A549 (cell line): ENCODE measurements around the gene STRN3.

Source experiments
- ESRRA ChIP-seq: fragments of 150-350 bp; IDR thresholded peaks from 2 replicates; pipeline ENCODE4 v1.6.1; 2014; ENCODE audit warnings: mild to moderate bottlenecking, low read length, borderline replicate concordance
- HMGXB4 ChIP-seq: fragments of 250-450 bp; sonication (Bioruptor Pico); IDR thresholded peaks from 2 replicates; pipeline ENCODE4 v1.5.0; 2021; ENCODE audit warnings: mild to moderate bottlenecking, moderate library complexity, borderline replicate concordance
- PBX3 ChIP-seq: IDR thresholded peaks from 2 replicates; pipeline ENCODE4 v1.6.1; 2012
- POLR2A ChIP-seq: IDR thresholded peaks from 2 replicates; pipeline ENCODE4 v1.6.1; 2012; ENCODE audit warnings: mild to moderate bottlenecking, low read length
- SMC3 ChIP-seq: fragments of >200 bp; sonication (Bioruptor Twin); formaldehyde crosslinking; IDR thresholded peaks from 3 replicates; pipeline ENCODE4 v1.6.1; 2018; ENCODE audit warnings: inconsistent platforms
- TF ChIP-seq, protein P1 (sequence below): fragments of >200 bp; sonication (Bioruptor Twin); formaldehyde crosslinking; IDR thresholded peaks from 3 replicates; pipeline ENCODE4 v1.5.1; 2016

DNA sequence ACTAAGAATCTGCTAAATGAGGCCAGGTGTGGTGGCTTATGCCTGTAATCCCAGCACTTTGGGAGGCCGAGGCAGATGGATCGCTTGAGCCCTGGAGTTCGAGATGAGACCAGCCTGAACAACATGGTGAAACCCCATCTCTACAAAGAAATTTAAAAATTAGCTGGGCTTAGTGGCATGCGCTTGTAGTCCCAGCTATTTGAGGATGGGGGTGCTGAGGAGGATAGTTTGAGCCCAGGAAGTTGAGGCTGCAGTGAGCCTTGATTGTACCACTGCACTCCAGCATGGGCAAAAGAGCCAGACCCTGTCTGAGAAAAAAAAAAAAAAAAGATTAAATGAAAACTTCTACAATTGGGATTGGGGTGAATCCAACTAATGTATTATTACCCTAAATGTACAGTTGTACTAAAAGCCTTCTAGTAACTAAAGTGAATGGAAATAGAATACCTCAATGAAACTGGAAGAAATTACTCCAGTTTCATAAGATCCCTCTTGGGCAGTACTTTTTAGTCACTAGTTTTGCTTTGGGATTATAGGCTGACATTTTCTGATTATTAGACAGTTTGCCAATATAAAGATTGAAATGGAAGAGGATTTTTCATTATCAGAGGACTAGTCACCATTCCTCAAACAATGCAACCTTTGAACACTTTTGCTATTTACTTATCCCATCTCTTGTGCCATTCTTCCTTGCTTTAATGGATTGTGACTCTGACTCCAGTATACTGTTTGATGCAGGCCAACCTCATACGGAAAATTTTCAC, 137.5 kb downstream of the STRN3 start:
- TF ChIP-seq ESRRA, result no peak
- TF ChIP-seq, protein P1, sequence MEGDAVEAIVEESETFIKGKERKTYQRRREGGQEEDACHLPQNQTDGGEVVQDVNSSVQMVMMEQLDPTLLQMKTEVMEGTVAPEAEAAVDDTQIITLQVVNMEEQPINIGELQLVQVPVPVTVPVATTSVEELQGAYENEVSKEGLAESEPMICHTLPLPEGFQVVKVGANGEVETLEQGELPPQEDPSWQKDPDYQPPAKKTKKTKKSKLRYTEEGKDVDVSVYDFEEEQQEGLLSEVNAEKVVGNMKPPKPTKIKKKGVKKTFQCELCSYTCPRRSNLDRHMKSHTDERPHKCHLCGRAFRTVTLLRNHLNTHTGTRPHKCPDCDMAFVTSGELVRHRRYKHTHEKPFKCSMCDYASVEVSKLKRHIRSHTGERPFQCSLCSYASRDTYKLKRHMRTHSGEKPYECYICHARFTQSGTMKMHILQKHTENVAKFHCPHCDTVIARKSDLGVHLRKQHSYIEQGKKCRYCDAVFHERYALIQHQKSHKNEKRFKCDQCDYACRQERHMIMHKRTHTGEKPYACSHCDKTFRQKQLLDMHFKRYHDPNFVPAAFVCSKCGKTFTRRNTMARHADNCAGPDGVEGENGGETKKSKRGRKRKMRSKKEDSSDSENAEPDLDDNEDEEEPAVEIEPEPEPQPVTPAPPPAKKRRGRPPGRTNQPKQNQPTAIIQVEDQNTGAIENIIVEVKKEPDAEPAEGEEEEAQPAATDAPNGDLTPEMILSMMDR, result no peak
- no peak for TF ChIP-seq SMC3
- TF ChIP-seq POLR2A, result no peak
- no peak for TF ChIP-seq PBX3
- no peak for TF ChIP-seq HMGXB4 (CRISPR knock-in tag)
